Spleen (tissue), 11 donors: ENCODE results near the gene RBP4. TPM values are rescaled to one million over a fixed set of nuclear protein-coding genes. Genes with fewer than 3 reads are reported as not detected.

Experiments
- DNase-seq: peaks from one replicate; pipeline ENCODE4 v3.0.0-alpha.2; 2020
- H3K27ac ChIP-seq, 8 donors: fragments of 200-600 bp; sonication (generic) in 7 of 8; 1 replicate in 4 of 8; 2 replicates in 4 of 8; pipeline versions ENCODE4 v1.5.0 to v1.8.0; 2016 to 2021; ENCODE audit warnings: inconsistent platforms in 4 of 8, mild to moderate bottlenecking in 4 of 8, moderate library complexity in 1 of 8
- H3K27me3 ChIP-seq, 7 donors: fragments of 200-600 bp; sonication (generic) in 6 of 7; replicated peaks in 1 of 7; 1 replicate in 4 of 7; 2 replicates in 3 of 7; pipeline versions ENCODE4 v1.5.0 to v1.8.0; 2016 to 2021; ENCODE audit warnings: inconsistent platforms in 3 of 7, mild to moderate bottlenecking in 1 of 7
- H3K36me3 ChIP-seq, 6 donors: fragments of 200-600 bp; sonication (generic) in 5 of 6; 1 replicate in 4 of 6; 2 replicates in 2 of 6; pipeline versions ENCODE4 v1.5.0 to v1.8.0; 2016 to 2021; ENCODE audit warnings: inconsistent platforms in 2 of 6
- H3K4me1 ChIP-seq, 6 donors: fragments of 200-600 bp; sonication (generic) in 5 of 6; 1 replicate in 3 of 6; 2 replicates in 3 of 6; pipeline versions ENCODE4 v1.5.0 to v1.8.0; 2016 to 2021; ENCODE audit warnings: inconsistent platforms in 3 of 6
- H3K4me3 ChIP-seq, 8 donors: fragments of 200-600 bp; sonication (generic) in 7 of 8; 1 replicate in 4 of 8; 2 replicates in 4 of 8; pipeline versions ENCODE4 v1.5.0 to v1.8.0; 2016 to 2021; ENCODE audit warnings: inconsistent platforms in 4 of 8, mild to moderate bottlenecking in 4 of 8, moderate library complexity in 2 of 8
- H3K9me3 ChIP-seq, 8 donors: fragments of 200-600 bp; sonication (generic) in 7 of 8; 1 replicate in 4 of 8; 2 replicates in 4 of 8; pipeline versions ENCODE4 v1.5.0 to v1.8.0; 2016 to 2021; ENCODE audit warnings: inconsistent platforms in 4 of 8
- CTCF ChIP-seq, 11 experiments: fragments of 200-600 bp in 7 of 11; fragments of 450-650 bp in 4 of 11; sonication (generic) in 4 of 11; IDR thresholded peaks in 8 of 11; conservative IDR thresholded peaks in 3 of 11; 1 replicate in 7 of 11; 2 replicates in 4 of 11; pipeline versions ENCODE4 v1.4.0 to v1.8.0; 2016 to 2021; ENCODE audit warnings: antibody characterized with exemption in 11 of 11, inconsistent platforms in 4 of 11, mild to moderate bottlenecking in 1 of 11
- POLR2A ChIP-seq, 3 donors: fragments of 450-650 bp; IDR thresholded peaks; one replicate each; pipeline ENCODE4 v1.5.1; 2017; ENCODE audit warnings: antibody characterized with exemption in 3 of 3, mild to moderate bottlenecking in 1 of 3
- POLR2AphosphoS5 ChIP-seq, 3 donors: sonication (generic); formaldehyde crosslinking; IDR thresholded peaks; one replicate each; pipeline ENCODE4 v1.5.1; 2017; ENCODE audit warnings: antibody characterized with exemption in 3 of 3
- WGBS, 5 donors: extraction: QIAGEN DNeasy Blood & Tissue Kit in 3 of 5; methylation state at CpG; one replicate each; pipeline versions ENCODE4 v1.1.5 to v1.1.7; 2013 to 2018; 5-methylcytosine and 5-hydroxymethylcytosine counted together
- intact Hi-C: fragments of 100-400 bp; cut with DNase I; formaldehyde crosslinking; loops from one replicate; pipeline ENCODE4 v1.15.0; 2023; ENCODE audit warnings: low total_unique reads
- polyA plus RNA-seq, 3 donors: library from polyadenylated mRNA; stranded (reverse); fragments of 200-250 nt; gene quantifications; one replicate each; pipeline ENCODE4 v1.2.1, GENCODE V29; 2013
- total RNA-seq, 7 donors: library from RNA; depleted of rRNA in 3 of 7; stranded (reverse); fragments of >200 nt in 3 of 7; fragmentation: NEBNext Ultra II Directional in 4 of 7; extraction: Animal tissue kit (Norgen Biotek cat#: 25700) in 4 of 7; gene quantifications; one replicate each; pipeline versions ENCODE4 v1.1.0 to v1.2.1, GENCODE V29; 2016 to 2021
- donor health status: healthy with polysubstance abuse.
- donor health status: DM: no; HTN: no; CAD: no; lungs with moderate emphysema.
- donor health status: DM: no; HTN: no; CAD: no.
- donor health status: Bipolar disorder and iron deficiency.
- donor health status: healthy.
- donor health status: DM: no; HTN: no; CAD: no.
- donor health status: DM: yes; HTN: yes; CAD: no.

The RBP4 gene
- total and polyA plus RNA-seq, 10 donors = 0.20 to 1.3 (median 0.26) TPM; not detected in 6

- no peaks in the 10 kb centered on the region for H3K9me3 ChIP-seq
- DNase-seq = no peak
- TF ChIP-seq POLR2A (IDR thresholded peaks at IDR 0.05) (no peak), POLR2AphosphoS5 (IDR thresholded peaks at IDR 0.05) (no peak), CTCF (IDR thresholded peaks at IDR 0.05 in 8 of 11, conservative IDR thresholded peaks at IDR 0.05 in 3 of 11) (no peak)
- no peak overlapping the region for H3K4me3 ChIP-seq
- H3K27me3 ChIP-seq = peaks cover 0 to 27% (median 0%) of the 10 kb centered on the region in 7 donors
- no peaks in the 10 kb centered on the region for H3K36me3 ChIP-seq
- H3K27ac ChIP-seq = no peak overlapping the region
- WGBS, 5 donors = 60 to 91% (median 74%) methylated on average over 6 of the region's 6 CpGs
- intact Hi-C loops = no loop called here
- H3K4me1 ChIP-seq = peaks cover 0 to 2% (median 0%) of the 10 kb centered on the region in 6 donors
These were observed 40.5 kb downstream of the RBP4 start for GRCh38 chr10:93560541-93560940.

GRCh38 chr10:93559490-93559889 lies 41.5 kb downstream of the RBP4 start:
- peaks cover 0 to 29% (median 0%) of the 10 kb centered on the region in 7 donors for H3K27me3 ChIP-seq
- no peaks in the 10 kb centered on the region for H3K9me3 ChIP-seq
- DNase-seq = no peak
- no peaks in the 10 kb centered on the region for H3K36me3 ChIP-seq
- peaks cover 0 to 8% (median 0%) of the 10 kb centered on the region in 6 donors for H3K4me1 ChIP-seq
- H3K27ac ChIP-seq = no peak overlapping the region
- intact Hi-C loops = loop anchor here (10.0 kb wide), 1 partner anchor 115 kb away; no protein-coding TSS in a partner anchor
- no peak overlapping the region for H3K4me3 ChIP-seq
- WGBS, 5 donors = 86 to 96% (median 93%) methylated on average over 9 of the region's 9 CpGs
- TF ChIP-seq POLR2A (IDR thresholded peaks at IDR 0.05) (no peak), POLR2AphosphoS5 (IDR thresholded peaks at IDR 0.05) (no peak), CTCF (IDR thresholded peaks at IDR 0.05 in 8 of 11, conservative IDR thresholded peaks at IDR 0.05 in 3 of 11) (no peak)

GRCh38 chr10:93554760-93555432 lies 46.1 kb downstream of the RBP4 start:
- intact Hi-C loops = loop anchor here (10.0 kb wide), 1 partner anchor 120 kb away; no protein-coding TSS in a partner anchor
- no peak for DNase-seq
- Histone ChIP-seq H3K9me3 (no peaks in the 10 kb centered on the region), H3K4me1 (peaks cover 0 to 8% (median 0%) of the 10 kb centered on the region in 6 donors), H3K27ac (peak overlapping the region in 1 of 8 donors; percentile 38), H3K27me3 (peaks cover 0 to 22% (median 0%) of the 10 kb centered on the region in 7 donors), H3K4me3 (no peak overlapping the region), H3K36me3 (no peaks in the 10 kb centered on the region)
- TF ChIP-seq CTCF (IDR thresholded peaks at IDR 0.05 in 8 of 11, conservative IDR thresholded peaks at IDR 0.05 in 3 of 11) = peak; percentile 39 to 78 (median 67)
- no peak for TF ChIP-seq POLR2AphosphoS5 (IDR thresholded peaks at IDR 0.05)
- WGBS, 5 donors = 19 to 30% (median 26%) methylated on average over 12 to 14 of the region's 14 CpGs

GRCh38 chr10:93554316-93554663 lies 46.7 kb downstream of the RBP4 start:
- no peak for DNase-seq
- H3K27me3 ChIP-seq = peaks cover 0 to 17% (median 0%) of the 10 kb centered on the region in 7 donors
- WGBS, 5 donors = 86 to 96% (median 89%) methylated on average over 1 of the region's 1 CpG
- H3K27ac ChIP-seq = no peak overlapping the region
- TF ChIP-seq POLR2A (IDR thresholded peaks at IDR 0.05) = no peak
- no peak for TF ChIP-seq POLR2AphosphoS5 (IDR thresholded peaks at IDR 0.05)
- TF ChIP-seq CTCF (IDR thresholded peaks at IDR 0.05 in 8 of 11, conservative IDR thresholded peaks at IDR 0.05 in 3 of 11) = no peak
- intact Hi-C loops = loop anchor here (10.0 kb wide), 1 partner anchor 121 kb away; no protein-coding TSS in a partner anchor
- no peaks in the 10 kb centered on the region for H3K9me3 ChIP-seq
- H3K36me3 ChIP-seq = no peaks in the 10 kb centered on the region
- H3K4me3 ChIP-seq = no peak overlapping the region
- peaks cover 0 to 8% (median 0%) of the 10 kb centered on the region in 6 donors for H3K4me1 ChIP-seq
